ENCODE results near the gene CCDC54. TPM values are rescaled to one million over a fixed set of nuclear protein-coding genes. Genes with fewer than 3 reads are reported as not detected.

Gene CCDC54
- total and polyA plus RNA-seq, 8 donors: not detected

GRCh38 chr3:107375682-107376081 is 1.6 kb upstream of the CCDC54 start:
- DNase-seq: no peak
- no peaks in the 10 kb centered on the region for H3K9me3 ChIP-seq
- no peaks in the 10 kb centered on the region for H3K4me1 ChIP-seq
- no peak overlapping the region for H3K27ac ChIP-seq
- H3K27me3 ChIP-seq: no peaks in the 10 kb centered on the region
- no peak overlapping the region for H3K4me3 ChIP-seq
- no peaks in the 10 kb centered on the region for H3K36me3 ChIP-seq
- WGBS, 5 donors: 64 to 75% (median 65%) methylated on average over 2 of the region's 2 CpGs
- intact Hi-C loops (cut with DNase I; ENCODE audit: low total_unique reads): no loop called here
- TF ChIP-seq POLR2A (IDR thresholded peaks at IDR 0.05) (no peak), CTCF (IDR thresholded peaks at IDR 0.05) (no peak), POLR2AphosphoS5 (IDR thresholded peaks at IDR 0.05) (no peak), EP300 (IDR thresholded peaks at IDR 0.05) (no peak)

- no peaks in the 10 kb centered on the region for H3K27me3 ChIP-seq
- H3K36me3 ChIP-seq: no peaks in the 10 kb centered on the region
- H3K9me3 ChIP-seq: no peaks in the 10 kb centered on the region
- H3K4me1 ChIP-seq: no peaks in the 10 kb centered on the region
- no peak for TF ChIP-seq POLR2A (IDR thresholded peaks at IDR 0.05)
- no peak for TF ChIP-seq EP300 (IDR thresholded peaks at IDR 0.05)
- TF ChIP-seq CTCF (IDR thresholded peaks at IDR 0.05): no peak
- TF ChIP-seq POLR2AphosphoS5 (IDR thresholded peaks at IDR 0.05): no peak
- intact Hi-C loops (cut with DNase I; ENCODE audit: low total_unique reads): no loop called here
- no peak overlapping the region for H3K4me3 ChIP-seq
- no peak overlapping the region for H3K27ac ChIP-seq
- DNase-seq: peak in 1 of 2 donors; percentile 21
- 33 to 54% (median 44%) methylated on average over 4 of the region's 4 CpGs for WGBS, 5 donors
Measured at GRCh38 chr3:107382631-107383030, 5.4 kb downstream of the CCDC54 start.

GRCh38 chr3:107384428-107384827 is 7.2 kb downstream of the CCDC54 start:
- Histone ChIP-seq H3K36me3 (no peaks in the 10 kb centered on the region), H3K27ac (no peak overlapping the region), H3K4me3 (no peak overlapping the region), H3K27me3 (no peaks in the 10 kb centered on the region), H3K4me1 (no peaks in the 10 kb centered on the region), H3K9me3 (no peaks in the 10 kb centered on the region)
- no peak for DNase-seq
- intact Hi-C loops (cut with DNase I; ENCODE audit: low total_unique reads): no loop called here
- 82 to 92% (median 86%) methylated on average over 2 of the region's 2 CpGs for WGBS, 5 donors
- TF ChIP-seq POLR2A (IDR thresholded peaks at IDR 0.05) (no peak), POLR2AphosphoS5 (IDR thresholded peaks at IDR 0.05) (no peak), EP300 (IDR thresholded peaks at IDR 0.05) (no peak), CTCF (IDR thresholded peaks at IDR 0.05) (no peak)

- Histone ChIP-seq H3K36me3 (no peaks in the 10 kb centered on the region), H3K27me3 (no peaks in the 10 kb centered on the region), H3K4me3 (no peak overlapping the region), H3K9me3 (no peaks in the 10 kb centered on the region), H3K4me1 (no peaks in the 10 kb centered on the region), H3K27ac (no peak overlapping the region)
- TF ChIP-seq CTCF (IDR thresholded peaks at IDR 0.05) (no peak), POLR2AphosphoS5 (IDR thresholded peaks at IDR 0.05) (no peak), POLR2A (IDR thresholded peaks at IDR 0.05) (no peak), EP300 (IDR thresholded peaks at IDR 0.05) (no peak)
- DNase-seq: no peak
- 36 to 53% (median 47%) methylated on average over 2 of the region's 2 CpGs for WGBS, 5 donors
- intact Hi-C loops (cut with DNase I; ENCODE audit: low total_unique reads): no loop called here
Measured at GRCh38 chr3:107384907-107385306, 7.7 kb downstream of the CCDC54 start.

Data from stomach (tissue), 9 donors.